Femur (tissue), 1 donor: Measurements from ENCODE around the gene CDKAL1.
"Not testable (repeated sequence)": the region's sequence is repeated elsewhere in the genome, so short reads cannot be mapped to it uniquely, and the experiment has no call there.

Experiments used
- DNase-seq: peaks from one replicate; pipeline ENCODE4 v3.0.0-alpha.2; 2017

CDKAL1 gene

GRCh38 chr6:20808924-20809323, 274.7 kb downstream of the CDKAL1 start:
- DNase-seq, result no peak

- DNase-seq, result no peak
These were observed 276.5 kb downstream of the CDKAL1 start for GRCh38 chr6:20810727-20811108.

GRCh38 chr6:20811109-20811761, 277.0 kb downstream of the CDKAL1 start:
- no peak for DNase-seq

- no peak for DNase-seq
These were observed 278.5 kb downstream of the CDKAL1 start for GRCh38 chr6:20812776-20813175.

GRCh38 chr6:20814494-20814893, 280.2 kb downstream of the CDKAL1 start:
- DNase-seq, result no peak

GRCh38 chr6:20816126-20816525, 281.9 kb downstream of the CDKAL1 start:
- DNase-seq, result no peak

- no peak for DNase-seq
These were observed 283.6 kb downstream of the CDKAL1 start for GRCh38 chr6:20817806-20818320.

GRCh38 chr6:20819774-20820400, 285.6 kb downstream of the CDKAL1 start:
- DNase-seq, result no peak

- no peak for DNase-seq
These were observed 292.1 kb downstream of the CDKAL1 start for GRCh38 chr6:20826378-20826777.

- no peak for DNase-seq
These were observed 293.5 kb downstream of the CDKAL1 start for GRCh38 chr6:20827798-20828197.

- DNase-seq, result no peak
These were observed 296.3 kb downstream of the CDKAL1 start for GRCh38 chr6:20830576-20830975.

GRCh38 chr6:20831251-20831650, 297.0 kb downstream of the CDKAL1 start:
- DNase-seq, result not testable (repeated sequence)

- no peak for DNase-seq
These were observed 299.7 kb downstream of the CDKAL1 start for GRCh38 chr6:20833881-20834515.

- DNase-seq, result no peak
These were observed 301.2 kb downstream of the CDKAL1 start for GRCh38 chr6:20835315-20836010.

GRCh38 chr6:20837189-20837588, 302.9 kb downstream of the CDKAL1 start:
- no peak for DNase-seq

- no peak for DNase-seq
These were observed 303.9 kb downstream of the CDKAL1 start for GRCh38 chr6:20838113-20838512.

- DNase-seq, result no peak
These were observed 305.4 kb downstream of the CDKAL1 start for GRCh38 chr6:20839630-20840029.

GRCh38 chr6:20840675-20841074, 306.4 kb downstream of the CDKAL1 start:
- DNase-seq, result no peak

GRCh38 chr6:20841806-20842205, 307.5 kb downstream of the CDKAL1 start:
- no peak for DNase-seq

GRCh38 chr6:20845592-20845991, 311.3 kb downstream of the CDKAL1 start:
- no peak for DNase-seq

GRCh38 chr6:20846602-20847028, 312.4 kb downstream of the CDKAL1 start:
- no peak for DNase-seq

- DNase-seq, result no peak
These were observed 313.6 kb downstream of the CDKAL1 start for GRCh38 chr6:20847904-20848303.

- no peak for DNase-seq
These were observed 316.6 kb downstream of the CDKAL1 start for GRCh38 chr6:20850686-20851416.
